SU-DHL-6 (cell line): ENCODE measurements around the gene SELPLG.
"Not testable (repeated sequence)": the region's sequence is repeated elsewhere in the genome, so short reads cannot be mapped to it uniquely, and the experiment has no call there.

ENCODE experiments used
- H2AFZ ChIP-seq: fragments of 200-600 bp; sonication (generic); 2 replicates; pipeline ENCODE4 v1.6.1; 2014; ENCODE audit warnings: low read depth, mild to moderate bottlenecking, moderate library complexity, mixed read lengths, antibody characterized with exemption, low read length; ENCODE audit not compliant: severe bottlenecking
- H3F3A ChIP-seq: fragments of 200-600 bp; shearing (Covaris generic); 2 replicates; pipeline ENCODE4 v1.6.0; 2016; ENCODE audit warnings: antibody characterized with exemption, mild to moderate bottlenecking; ENCODE audit not compliant: insufficient read depth
- H3K27ac ChIP-seq: fragments of 200-600 bp; sonication (generic); 2 replicates; pipeline ENCODE4 v1.5.1; 2016; ENCODE audit warnings: low read depth, mild to moderate bottlenecking, low read length, moderate library complexity, mixed read lengths
- H3K27me3 ChIP-seq: fragments of 200-600 bp; sonication (generic), shearing (Covaris generic); 2 replicates; pipeline ENCODE4 v1.6.0; 2014; ENCODE audit warnings: mild to moderate bottlenecking, low read length
- H3K36me3 ChIP-seq: fragments of 200-600 bp; sonication (generic); 2 replicates; pipeline ENCODE4 v1.6.1; 2014; ENCODE audit warnings: mild to moderate bottlenecking, low read length, mixed read lengths
- H3K4me2 ChIP-seq: fragments of 300-600, 200-600 bp; shearing (Covaris generic), sonication (generic); 2 replicates; pipeline ENCODE4 v1.6.0; 2014; ENCODE audit warnings: low read length, low read depth, mild to moderate bottlenecking; ENCODE audit not compliant: poor library complexity, severe bottlenecking
- H3K4me3 ChIP-seq: fragments of 200-600 bp; sonication (generic); 2 replicates; pipeline ENCODE4 v1.5.1; 2014; ENCODE audit warnings: antibody characterized with exemption, low read length, mild to moderate bottlenecking, mixed read lengths; ENCODE audit not compliant: insufficient read depth, poor library complexity, severe bottlenecking
- H3K79me2 ChIP-seq: fragments of 200-600 bp; sonication (generic); 2 replicates; pipeline ENCODE4 v1.6.1; 2014; ENCODE audit warnings: mild to moderate bottlenecking, low read length, moderate library complexity; ENCODE audit not compliant: insufficient read depth
- H3K9ac ChIP-seq: fragments of 200-600 bp; sonication (generic); 2 replicates; pipeline ENCODE4 v1.7.0; 2014; ENCODE audit warnings: mild to moderate bottlenecking, low read length
- H3K9me2 ChIP-seq: fragments of 200-600 bp; sonication (generic); replicated peaks from 2 replicates; pipeline ENCODE4 v1.6.1; 2014; ENCODE audit warnings: low read length; ENCODE audit not compliant: insufficient read depth
- H3K9me3 ChIP-seq: fragments of 200-600 bp; sonication (generic); 2 replicates; pipeline ENCODE4 v1.6.1; 2014; ENCODE audit warnings: low read length, mixed read lengths; ENCODE audit not compliant: insufficient read depth
- H4K20me1 ChIP-seq: fragments of 200-600 bp; sonication (generic); 2 replicates; pipeline ENCODE4 v1.6.1; 2014; ENCODE audit warnings: low read depth, mild to moderate bottlenecking, antibody characterized with exemption, low read length, moderate library complexity, mixed read lengths
- CTCF ChIP-seq: fragments of 200-600 bp; sonication (generic); IDR thresholded peaks from one replicate; pipeline ENCODE4 v1.5.1; 2017; ENCODE audit warnings: antibody characterized with exemption, mild to moderate bottlenecking, low read length, moderate library complexity; ENCODE audit not compliant: insufficient read depth, poor library complexity, severe bottlenecking
- EZH2phosphoT487 ChIP-seq: fragments of 200-600 bp; sonication (generic), shearing (Covaris generic); conservative IDR thresholded peaks from 2 replicates; pipeline ENCODE4 v1.6.1; 2018; ENCODE audit warnings: mild to moderate bottlenecking, antibody characterized with exemption, low read length, moderate library complexity, mixed read lengths

SELPLG gene

GRCh38 chr12:108619369-108620160 is 14.1 kb downstream of the SELPLG start:
- Histone ChIP-seq H4K20me1 (no peaks in the 10 kb centered on the region), H3K36me3 (no peaks in the 10 kb centered on the region)

GRCh38 chr12:108618953-108619274 is 14.8 kb downstream of the SELPLG start:
- H3F3A ChIP-seq, H3K36me3 ChIP-seq, H4K20me1 ChIP-seq, H3K9me3 ChIP-seq, H3K4me3 ChIP-seq, H3K4me2 ChIP-seq, H3K27me3 ChIP-seq, H2AFZ ChIP-seq, H3K9me2 ChIP-seq, H3K9ac ChIP-seq, H3K79me2 ChIP-seq, H3K27ac ChIP-seq: not testable (repeated sequence)

More at GRCh38 chr12:108619369-108620160, 14.1 kb downstream of the SELPLG start:
- TF ChIP-seq CTCF: no peak
- TF ChIP-seq EZH2phosphoT487: no peak
- Histone ChIP-seq H3K9ac (no peak overlapping the region), H3K9me2 (no peaks in the 10 kb centered on the region), H3K79me2 (no peaks in the 10 kb centered on the region), H2AFZ (no peak overlapping the region), H3K27ac (no peak overlapping the region), H3K9me3 (peaks cover 7% of the 10 kb centered on the region; the same call in 1 of the 2 replicates), H3K4me2 (no peak overlapping the region), H3K4me3 (no peak overlapping the region), H3F3A (no peaks in the 10 kb centered on the region), H3K27me3 (no peaks in the 10 kb centered on the region)

GRCh38 chr12:108618079-108618952 is 15.4 kb downstream of the SELPLG start:
- no peaks in the 10 kb centered on the region for H3K79me2 ChIP-seq
- H3K9me3 ChIP-seq: peaks cover 7% of the 10 kb centered on the region; the same call in 1 of the 2 replicates
- no peaks in the 10 kb centered on the region for H3K27me3 ChIP-seq
- H3K27ac ChIP-seq: no peak overlapping the region
- no peak overlapping the region for H2AFZ ChIP-seq
- no peaks in the 10 kb centered on the region for H3F3A ChIP-seq
- no peak overlapping the region for H3K9ac ChIP-seq
- H3K9me2 ChIP-seq: no peaks in the 10 kb centered on the region
- H3K4me2 ChIP-seq: no peak overlapping the region
- no peaks in the 10 kb centered on the region for H4K20me1 ChIP-seq
- H3K4me3 ChIP-seq: no peak overlapping the region
- TF ChIP-seq CTCF (peak; percentile 94), EZH2phosphoT487 (no peak)
- no peaks in the 10 kb centered on the region for H3K36me3 ChIP-seq
